ENCODE data around the gene ADD2.

ADD2 gene

GRCh38 chr2:70779911-70780545 lies 12.0 kb upstream of the ADD2 start:
- no peak for DNase-seq

- no peak for DNase-seq
These were observed 11.5 kb upstream of the ADD2 start for GRCh38 chr2:70779491-70779890.

GRCh38 chr2:70778676-70779075 lies 10.7 kb upstream of the ADD2 start:
- no peak for DNase-seq

GRCh38 chr2:70777450-70777849 lies 9.4 kb upstream of the ADD2 start:
- DNase-seq, result no peak

GRCh38 chr2:70776266-70776665 lies 8.3 kb upstream of the ADD2 start:
- DNase-seq, result no peak

GRCh38 chr2:70775141-70775540 lies 7.1 kb upstream of the ADD2 start:
- no peak for DNase-seq

- no peak for DNase-seq
These were observed 4.6 kb upstream of the ADD2 start for GRCh38 chr2:70772486-70773155.

- no peak for DNase-seq
These were observed 3.4 kb upstream of the ADD2 start for GRCh38 chr2:70771446-70771845.

GRCh38 chr2:70769450-70769849 lies 1.4 kb upstream of the ADD2 start:
- no peak for DNase-seq

GRCh38 chr2:70768590-70769085 lies 638 bp upstream of the ADD2 start:
- no peak for DNase-seq

GRCh38 chr2:70767079-70767698 lies 811 bp downstream of the ADD2 start:
- DNase-seq, result peak; percentile 22

- DNase-seq, result no peak
These were observed 1.5 kb downstream of the ADD2 start for GRCh38 chr2:70766357-70767078.

GRCh38 chr2:70765507-70765906 lies 2.5 kb downstream of the ADD2 start:
- no peak for DNase-seq

- no peak for DNase-seq
These were observed 8.6 kb downstream of the ADD2 start for GRCh38 chr2:70759446-70759845.

- no peak for DNase-seq
These were observed 10.0 kb downstream of the ADD2 start for GRCh38 chr2:70757966-70758365.

- no peak for DNase-seq
These were observed 10.6 kb downstream of the ADD2 start for GRCh38 chr2:70757360-70757759.

GRCh38 chr2:70756128-70756527 lies 11.9 kb downstream of the ADD2 start:
- no peak for DNase-seq

GRCh38 chr2:70753902-70754301 lies 14.1 kb downstream of the ADD2 start:
- DNase-seq, result no peak

- no peak for DNase-seq
These were observed 15.0 kb downstream of the ADD2 start for GRCh38 chr2:70753031-70753430.

- DNase-seq, result no peak
These were observed 15.6 kb downstream of the ADD2 start for GRCh38 chr2:70752396-70752795.

GRCh38 chr2:70751881-70752280 lies 16.1 kb downstream of the ADD2 start:
- no peak for DNase-seq

- no peak for DNase-seq
These were observed 17.7 kb downstream of the ADD2 start for GRCh38 chr2:70750320-70750719.

GRCh38 chr2:70748002-70748784 lies 19.8 kb downstream of the ADD2 start:
- DNase-seq, result no peak
